ENCODE results near the gene EFCAB10. TPM values are rescaled to one million over a fixed set of nuclear protein-coding genes. Genes with fewer than 3 reads are reported as not detected.

EFCAB10 gene
- total and polyA plus RNA-seq, 2 of the 13 experiments (the other 11 are each of a cell fraction or from before 2014, with no cell fraction given), result 0.40 TPM; not detected in 1

- TF ChIP-seq, protein P1, sequence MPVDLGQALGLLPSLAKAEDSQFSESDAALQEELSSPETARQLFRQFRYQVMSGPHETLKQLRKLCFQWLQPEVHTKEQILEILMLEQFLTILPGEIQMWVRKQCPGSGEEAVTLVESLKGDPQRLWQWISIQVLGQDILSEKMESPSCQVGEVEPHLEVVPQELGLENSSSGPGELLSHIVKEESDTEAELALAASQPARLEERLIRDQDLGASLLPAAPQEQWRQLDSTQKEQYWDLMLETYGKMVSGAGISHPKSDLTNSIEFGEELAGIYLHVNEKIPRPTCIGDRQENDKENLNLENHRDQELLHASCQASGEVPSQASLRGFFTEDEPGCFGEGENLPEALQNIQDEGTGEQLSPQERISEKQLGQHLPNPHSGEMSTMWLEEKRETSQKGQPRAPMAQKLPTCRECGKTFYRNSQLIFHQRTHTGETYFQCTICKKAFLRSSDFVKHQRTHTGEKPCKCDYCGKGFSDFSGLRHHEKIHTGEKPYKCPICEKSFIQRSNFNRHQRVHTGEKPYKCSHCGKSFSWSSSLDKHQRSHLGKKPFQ (CRISPR knock-in tag; IDR thresholded peaks at IDR 0.05; ENCODE audit: insufficient replicate concordance), result peak; percentile 74
- peak; percentile 88 for TF ChIP-seq ZNF891 (CRISPR knock-in tag; IDR thresholded peaks at IDR 0.05)
- 0 out of 2 replicates have a peak, but pooled peaks have one; percentile 37 for TF ChIP-seq ZNF235 (CRISPR knock-in tag; IDR thresholded peaks at IDR 0.05; ENCODE audit: borderline replicate concordance)
- TF ChIP-seq ZSCAN21 (CRISPR knock-in tag; IDR thresholded peaks at IDR 0.05; ENCODE audit: borderline replicate concordance), result peak; percentile 94
- no peak for TF ChIP-seq SP1 (IDR thresholded peaks at IDR 0.05)
- TF ChIP-seq SP1 (CRISPR knock-in tag; IDR thresholded peaks at IDR 0.05), result peak; percentile 37; the same call in 1 of the 2 replicates
- TF ChIP-seq POLR2AphosphoS5 (IDR thresholded peaks at IDR 0.05; ENCODE audit: low read depth, low read length), result peak; percentile 98
- TF ChIP-seq, protein P2, sequence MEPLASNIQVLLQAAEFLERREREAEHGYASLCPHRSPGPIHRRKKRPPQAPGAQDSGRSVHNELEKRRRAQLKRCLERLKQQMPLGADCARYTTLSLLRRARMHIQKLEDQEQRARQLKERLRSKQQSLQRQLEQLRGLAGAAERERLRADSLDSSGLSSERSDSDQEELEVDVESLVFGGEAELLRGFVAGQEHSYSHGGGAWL (CRISPR knock-in tag; IDR thresholded peaks at IDR 0.05), result peak; percentile 97
- peak; percentile 97 for TF ChIP-seq KAT8 (CRISPR knock-in tag; IDR thresholded peaks at IDR 0.05)
- peak; percentile 76; the same call in 1 of the 2 replicates for TF ChIP-seq AFF4 (CRISPR knock-in tag; IDR thresholded peaks at IDR 0.05)
- peak; percentile 38 for TF ChIP-seq SKI (IDR thresholded peaks at IDR 0.05; ENCODE audit: partially characterized antibody)
- TF ChIP-seq RAD21 (CRISPR knock-in tag; IDR thresholded peaks at IDR 0.05), result peak; percentile 65
- TF ChIP-seq, protein P3, sequence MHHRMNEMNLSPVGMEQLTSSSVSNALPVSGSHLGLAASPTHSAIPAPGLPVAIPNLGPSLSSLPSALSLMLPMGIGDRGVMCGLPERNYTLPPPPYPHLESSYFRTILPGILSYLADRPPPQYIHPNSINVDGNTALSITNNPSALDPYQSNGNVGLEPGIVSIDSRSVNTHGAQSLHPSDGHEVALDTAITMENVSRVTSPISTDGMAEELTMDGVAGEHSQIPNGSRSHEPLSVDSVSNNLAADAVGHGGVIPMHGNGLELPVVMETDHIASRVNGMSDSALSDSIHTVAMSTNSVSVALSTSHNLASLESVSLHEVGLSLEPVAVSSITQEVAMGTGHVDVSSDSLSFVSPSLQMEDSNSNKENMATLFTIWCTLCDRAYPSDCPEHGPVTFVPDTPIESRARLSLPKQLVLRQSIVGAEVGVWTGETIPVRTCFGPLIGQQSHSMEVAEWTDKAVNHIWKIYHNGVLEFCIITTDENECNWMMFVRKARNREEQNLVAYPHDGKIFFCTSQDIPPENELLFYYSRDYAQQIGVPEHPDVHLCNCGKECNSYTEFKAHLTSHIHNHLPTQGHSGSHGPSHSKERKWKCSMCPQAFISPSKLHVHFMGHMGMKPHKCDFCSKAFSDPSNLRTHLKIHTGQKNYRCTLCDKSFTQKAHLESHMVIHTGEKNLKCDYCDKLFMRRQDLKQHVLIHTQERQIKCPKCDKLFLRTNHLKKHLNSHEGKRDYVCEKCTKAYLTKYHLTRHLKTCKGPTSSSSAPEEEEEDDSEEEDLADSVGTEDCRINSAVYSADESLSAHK (CRISPR knock-in tag; IDR thresholded peaks at IDR 0.05; ENCODE audit: borderline replicate concordance), result 0 out of 2 replicates have a peak, but pooled peaks have one; percentile 39
- 0 out of 2 replicates have a peak, but pooled peaks have one; percentile 28 for TF ChIP-seq MIER2 (CRISPR knock-in tag; IDR thresholded peaks at IDR 0.05)
- peak; percentile 88; the same call in 1 of the 2 replicates for TF ChIP-seq DR1 (CRISPR knock-in tag; IDR thresholded peaks at IDR 0.05)
- TF ChIP-seq KLF12 (CRISPR knock-in tag; IDR thresholded peaks at IDR 0.05; ENCODE audit: borderline replicate concordance), result 0 out of 2 replicates have a peak, but pooled peaks have one; percentile 47
- peak; percentile 91 for TF ChIP-seq ZNF792 (CRISPR knock-in tag; IDR thresholded peaks at IDR 0.05)
These were observed 49.3 kb downstream of the EFCAB10 start, which contains the start of gene RINT1 (continued) for GRCh38 chr7:105531792-105532671.
